ENCODE results near the gene ITPR1.

GRCh38 chr3:4493014-4493940 is at the start of gene ITPR1:
- TF ChIP-seq EZH2 (IDR thresholded peaks at IDR 0.05) (no peak), POLR2AphosphoS5 (IDR thresholded peaks at IDR 0.05; ENCODE audit: borderline replicate concordance, low read depth, low read length) (peak; percentile 99), FOXP2 (optimal IDR thresholded peaks at IDR 0.05; ENCODE audit: control extremely low read depth, extremely low read length, insufficient read depth) (no peak)

Measured in SK-N-MC (cell line).